ENCODE results near the gene NHP2.

Gene NHP2

GRCh38 chr5:178107756-178108310 lies 45.9 kb downstream of the NHP2 start:
- DNase-seq (ENCODE audit: low read depth): no peak
- TF ChIP-seq CTCF (IDR thresholded peaks at IDR 0.05; ENCODE audit: insufficient read depth, low read depth, low read length, missing control alignments): no peak
- H3K4me3 ChIP-seq (ENCODE audit: low read depth, low read length): no peak overlapping the region

GRCh38 chr5:178106556-178107239 lies 47.0 kb downstream of the NHP2 start:
- DNase-seq (ENCODE audit: low read depth): peak; percentile 48
- TF ChIP-seq CTCF (IDR thresholded peaks at IDR 0.05; ENCODE audit: insufficient read depth, low read depth, low read length, missing control alignments): no peak
- H3K4me3 ChIP-seq (ENCODE audit: low read depth, low read length): no peak overlapping the region

GRCh38 chr5:178106086-178106485 lies 47.6 kb downstream of the NHP2 start:
- DNase-seq (ENCODE audit: low read depth): no peak
- no peak overlapping the region for H3K4me3 ChIP-seq (ENCODE audit: low read depth, low read length)
- TF ChIP-seq CTCF (IDR thresholded peaks at IDR 0.05; ENCODE audit: insufficient read depth, low read depth, low read length, missing control alignments): no peak

GRCh38 chr5:178104492-178104891 lies 49.2 kb downstream of the NHP2 start:
- TF ChIP-seq CTCF (IDR thresholded peaks at IDR 0.05; ENCODE audit: insufficient read depth, low read depth, low read length, missing control alignments): no peak
- no peak overlapping the region for H3K4me3 ChIP-seq (ENCODE audit: low read depth, low read length)
- no peak for DNase-seq (ENCODE audit: low read depth)

GRCh38 chr5:178103612-178104011 lies 50.1 kb downstream of the NHP2 start:
- no peak overlapping the region for H3K4me3 ChIP-seq (ENCODE audit: low read depth, low read length)
- DNase-seq (ENCODE audit: low read depth): no peak
- TF ChIP-seq CTCF (IDR thresholded peaks at IDR 0.05; ENCODE audit: insufficient read depth, low read depth, low read length, missing control alignments): no peak
